Naive thymus-derived CD4-positive, alpha-beta T cell (primary cell): ENCODE results near the gene ZPBP2. TPM values are rescaled to one million over a fixed set of nuclear protein-coding genes. Genes with fewer than 3 reads are reported as not detected.

Experiments used
- ATAC-seq: fragments of 150-1000 bp; cut with Tn5 transposase; 2 replicates; pipeline ENCODE4 v1.10.0; 2021; ENCODE audit warnings: mild to moderate bottlenecking, moderate library complexity
- CTCF ChIA-PET: fragments of 350-600 bp; sonication (Branson Sonifier 250); formaldehyde crosslinking; loops from one replicate; lab custom pipeline; 2021; ENCODE audit warnings: antibody characterized with exemption; lab: Charles Lee
- POLR2A ChIA-PET: fragments of 350-600 bp; sonication (Branson Sonifier 250); formaldehyde crosslinking; loops from one replicate; lab custom pipeline; 2021; ENCODE audit warnings: antibody characterized with exemption, inconsistent platforms; lab: Charles Lee
- DNase-seq, 9 donors: peaks; one replicate each; pipeline versions ENCODE4 v3.0.0 to v3.0.0-alpha.2; 2020 to 2022; ENCODE audit warnings: mixed read lengths in 1 of 9
- H3K27ac ChIP-seq: one replicate; pipeline ENCODE4 v1.7.0; 2013; ENCODE audit warnings: mild to moderate bottlenecking, low read depth, low read length, moderate library complexity
- H3K27me3 ChIP-seq, 2 donors: one replicate each; pipeline ENCODE4 v1.7.0; 2013; ENCODE audit warnings: low read length in 2 of 2, mild to moderate bottlenecking in 2 of 2, moderate library complexity in 2 of 2; ENCODE audit not compliant: control insufficient read depth in 2 of 2, insufficient read depth in 2 of 2
- H3K36me3 ChIP-seq, 3 experiments: 1 replicate in 2 of 3; 2 replicates in 1 of 3; pipeline ENCODE4 v1.7.0; 2013; ENCODE audit warnings: low read length in 3 of 3, mild to moderate bottlenecking in 3 of 3, moderate library complexity in 1 of 3; ENCODE audit not compliant: insufficient read depth in 3 of 3, control insufficient read depth in 2 of 3
- H3K4me1 ChIP-seq, 2 donors: one replicate each; pipeline ENCODE4 v1.7.0; 2013; ENCODE audit warnings: low read length in 2 of 2, mild to moderate bottlenecking in 2 of 2, moderate library complexity in 1 of 2; ENCODE audit not compliant: control insufficient read depth in 2 of 2, insufficient read depth in 2 of 2
- H3K4me3 ChIP-seq: 2 replicates; pipeline ENCODE4 v1.7.0; 2013; ENCODE audit warnings: mild to moderate bottlenecking, low read length
- H3K9me3 ChIP-seq, 3 experiments: 1 replicate in 2 of 3; 2 replicates in 1 of 3; pipeline ENCODE4 v1.7.0; 2013; ENCODE audit warnings: low read length in 3 of 3; ENCODE audit not compliant: control insufficient read depth in 2 of 3
- H3K27ac Mint-ChIP-seq, 9 donors: one replicate each; pipeline ENCODE4 v1.8.0; 2020 to 2022; ENCODE audit warnings: mixed read lengths in 9 of 9, mild to moderate bottlenecking in 8 of 9, moderate library complexity in 5 of 9, inconsistent platforms in 2 of 9
- H3K27me3 Mint-ChIP-seq, 5 donors: one replicate each; pipeline ENCODE4 v1.8.0; 2021 to 2022; ENCODE audit warnings: mixed read lengths in 5 of 5, mild to moderate bottlenecking in 1 of 5
- H3K36me3 Mint-ChIP-seq, 5 donors: one replicate each; pipeline ENCODE4 v1.8.0; 2020 to 2022; ENCODE audit warnings: mixed read lengths in 5 of 5, mild to moderate bottlenecking in 3 of 5, inconsistent platforms in 1 of 5
- H3K4me1 Mint-ChIP-seq, 7 donors: one replicate each; pipeline ENCODE4 v1.8.0; 2020 to 2022; ENCODE audit warnings: mixed read lengths in 7 of 7, mild to moderate bottlenecking in 3 of 7, inconsistent platforms in 1 of 7
- H3K4me3 Mint-ChIP-seq, 10 donors: one replicate each; pipeline ENCODE4 v1.8.0; 2020 to 2022; ENCODE audit warnings: mild to moderate bottlenecking in 10 of 10, mixed read lengths in 10 of 10, moderate library complexity in 6 of 10, inconsistent platforms in 2 of 10
- H3K9me3 Mint-ChIP-seq, 11 donors: one replicate each; pipeline ENCODE4 v1.8.0; 2020 to 2022; ENCODE audit warnings: mixed read lengths in 11 of 11, mild to moderate bottlenecking in 4 of 11, inconsistent platforms in 1 of 11, moderate library complexity in 1 of 11
- intact Hi-C, 2 donors: fragments of 100-400 bp; cut with micrococcal nuclease; formaldehyde crosslinking; loops; one replicate each; pipeline ENCODE4 v1.15.1; 2023
- polyA plus RNA-seq, 2 donors: library from polyadenylated mRNA; unstranded; fragments of 300-500 nt; fragmentation: Illumina TruSeq; gene quantifications; one replicate each; pipeline ENCODE4 v1.2.3, GENCODE V29; 2021
- total RNA-seq, 6 experiments: library from RNA in 5 of 6; stranded (reverse) in 5 of 6; gene quantifications; 1 replicate in 5 of 6; 2 replicates in 1 of 6; pipeline ENCODE4 v1.2.3 and lab custom pipeline; 2021 to 2026

ZPBP2 gene, protein sequence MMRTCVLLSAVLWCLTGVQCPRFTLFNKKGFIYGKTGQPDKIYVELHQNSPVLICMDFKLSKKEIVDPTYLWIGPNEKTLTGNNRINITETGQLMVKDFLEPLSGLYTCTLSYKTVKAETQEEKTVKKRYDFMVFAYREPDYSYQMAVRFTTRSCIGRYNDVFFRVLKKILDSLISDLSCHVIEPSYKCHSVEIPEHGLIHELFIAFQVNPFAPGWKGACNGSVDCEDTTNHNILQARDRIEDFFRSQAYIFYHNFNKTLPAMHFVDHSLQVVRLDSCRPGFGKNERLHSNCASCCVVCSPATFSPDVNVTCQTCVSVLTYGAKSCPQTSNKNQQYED
- total RNA-seq = under 1 TPM in 3 of 5 experiments, not detected in 2; 0.17 to 0.84 (median 0.51) TPM
- under 1 TPM in 1 of 2 donors, not detected in 1; 0.11 TPM for polyA plus RNA-seq
- 0.54 reads per million for total RNA-seq (lab: John Stamatoyannopoulos, UW)

DNA sequence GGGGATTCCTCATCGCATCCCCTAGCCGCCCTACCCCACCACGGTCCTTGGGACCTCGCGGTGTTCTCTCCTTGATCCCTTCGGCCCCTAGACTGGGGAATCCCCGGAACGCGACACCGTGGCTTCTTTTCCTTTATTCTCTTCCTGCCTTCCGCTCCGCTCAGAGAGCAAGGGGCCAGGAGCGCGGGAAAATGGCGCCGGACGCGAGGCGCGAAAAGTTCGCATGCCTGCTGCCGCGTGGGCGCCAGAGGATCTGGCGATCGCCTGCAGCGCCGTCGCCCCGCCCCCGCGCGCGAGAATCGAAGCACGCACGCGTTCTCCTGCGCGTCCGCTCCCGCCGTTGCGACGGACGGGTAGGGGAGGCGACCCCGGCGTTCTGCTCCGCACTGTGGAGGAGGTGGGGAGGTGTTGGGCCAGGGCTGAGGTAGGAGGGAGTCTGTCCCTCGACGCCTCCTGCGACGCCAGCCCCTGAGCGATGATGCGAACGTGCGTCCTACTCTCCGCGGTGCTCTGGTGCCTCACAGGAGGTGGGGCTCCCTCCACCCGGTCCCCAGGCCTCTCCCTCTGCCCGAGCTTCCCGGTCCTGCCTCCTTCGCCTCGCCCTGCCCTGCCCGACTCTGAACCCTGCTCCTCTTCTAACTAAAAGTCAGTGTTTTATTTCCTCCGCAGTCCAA, at the start of gene ZPBP2:
TSS of gene ZPBP2 (plus strand) at position 323 of the 674 bp plus-strand sequence. CDS start at position 476, 153 bp downstream.
- Histone ChIP-seq H3K27me3 (no peaks in the 10 kb centered on the region), H3K36me3 (no peaks in the 10 kb centered on the region), H3K27ac (peak within 1 kb of the TSS; percentile 99), H3K4me1 (peaks cover 24 to 28% of the 10 kb centered on the region in 2 donors), H3K9me3 (no peaks in the 10 kb centered on the region), H3K4me3 (peak within 1 kb of the TSS; percentile 53)
- DNase-seq (peak in 7 of 9 donors; percentile 31 to 44 (median 35)), ATAC-seq (peak; percentile 4)
- H3K27ac Mint-ChIP-seq = peak within 1 kb of the TSS; percentile 86 to 98 (median 92)
- peaks cover 0 to 2% (median 0%) of the 10 kb centered on the region in 11 donors for H3K9me3 Mint-ChIP-seq
- peaks cover 0 to 6% (median 0%) of the 10 kb centered on the region in 5 donors for H3K27me3 Mint-ChIP-seq
- peaks cover 0 to 7% (median 0%) of the 10 kb centered on the region in 5 donors for H3K36me3 Mint-ChIP-seq
- H3K4me1 Mint-ChIP-seq = peaks cover 18 to 57% (median 46%) of the 10 kb centered on the region in 7 donors
- ChIA-PET POLR2A (interaction anchor here (0.6 to 1.2 kb wide), 5 partner anchors 49 to 390 kb away, joined by 3 to 4 read pairs (median 3); partner anchors contain the start of genes LRRC3C and ORMDL3), CTCF (interaction anchor here (1.0 to 1.3 kb wide), 2 partner anchors 20 to 113 kb away, joined by 3 read pairs; partner anchors contain the start of gene PSMD3)
- intact Hi-C loops = loop anchor here in 1 of 2 donors (2.0 kb wide), 1 partner anchor 85 kb away; no protein-coding TSS in a partner anchor
- peak within 1 kb of the TSS; percentile 39 to 96 (median 81) for H3K4me3 Mint-ChIP-seq

DNA sequence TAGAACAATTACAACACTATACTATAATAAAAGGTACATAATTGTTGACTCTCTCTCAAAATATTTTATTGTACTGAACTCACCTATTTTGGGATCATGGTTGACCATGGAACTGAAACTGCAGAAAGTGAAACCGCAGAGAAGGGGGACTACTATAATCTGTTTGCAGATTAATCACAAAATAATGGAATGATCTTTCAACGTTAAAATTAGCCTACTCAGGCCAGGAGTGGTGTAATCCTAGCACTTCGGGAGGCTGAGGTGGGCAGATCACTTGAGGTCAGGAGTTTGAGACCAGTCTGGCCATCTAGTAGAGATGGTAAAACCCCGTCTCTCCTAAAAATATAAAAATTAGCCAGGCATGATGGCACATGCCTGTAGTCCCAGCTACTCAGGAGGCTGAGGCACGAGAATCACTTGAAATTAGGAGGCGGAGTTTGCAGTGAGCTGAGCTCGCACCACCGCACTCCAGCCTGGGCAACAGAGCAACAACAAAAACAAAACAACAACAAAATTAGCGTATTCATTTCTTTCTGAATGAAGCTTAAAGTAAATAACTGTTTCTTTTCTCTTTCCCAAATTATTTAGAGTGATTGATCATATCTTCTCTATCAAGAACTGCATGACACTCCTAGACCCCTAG, 49.5 kb upstream of the ZPBP2 start:
- POLR2A ChIA-PET = interaction anchor here (0.8 to 3.8 kb wide), 18 partner anchors 10 to 68 kb away, joined by 3 to 36 read pairs (median 6); partner anchors contain the start of gene IKZF3
- Histone ChIP-seq H3K27me3 (no peaks in the 10 kb centered on the region), H3K27ac (peak overlapping the region; percentile 61), H3K4me1 (peaks cover 65% of the 10 kb centered on the region in 2 donors), H3K9me3 (peaks cover 0 to 4% (median 3%) of the 10 kb centered on the region in 3 experiments), H3K36me3 (peaks cover 0 to 18% (median 2%) of the 10 kb centered on the region in 3 experiments), H3K4me3 (no peak overlapping the region)
- peaks cover 6 to 21% (median 9%) of the 10 kb centered on the region in 11 donors for H3K9me3 Mint-ChIP-seq
- H3K27me3 Mint-ChIP-seq = no peaks in the 10 kb centered on the region
- intact Hi-C loops = loop anchor here (2.0 kb wide), 3 partner anchors 18 to 64 kb away; no protein-coding TSS in a partner anchor
- DNase-seq (no peak), ATAC-seq (no peak)
- peaks cover 7 to 44% (median 40%) of the 10 kb centered on the region in 5 donors for H3K36me3 Mint-ChIP-seq
- H3K4me1 Mint-ChIP-seq = peaks cover 34 to 86% (median 77%) of the 10 kb centered on the region in 7 donors
- peak overlapping the region; percentile 72 to 97 (median 94) for H3K27ac Mint-ChIP-seq
- H3K4me3 Mint-ChIP-seq = peak overlapping the region in 9 of 10 donors; percentile 30 to 78 (median 55)
- CTCF ChIA-PET = interaction anchor here (1.1 to 1.7 kb wide), 5 partner anchors 26 to 46 kb away, joined by 3 to 5 read pairs (median 4); no protein-coding TSS in a partner anchor

DNA sequence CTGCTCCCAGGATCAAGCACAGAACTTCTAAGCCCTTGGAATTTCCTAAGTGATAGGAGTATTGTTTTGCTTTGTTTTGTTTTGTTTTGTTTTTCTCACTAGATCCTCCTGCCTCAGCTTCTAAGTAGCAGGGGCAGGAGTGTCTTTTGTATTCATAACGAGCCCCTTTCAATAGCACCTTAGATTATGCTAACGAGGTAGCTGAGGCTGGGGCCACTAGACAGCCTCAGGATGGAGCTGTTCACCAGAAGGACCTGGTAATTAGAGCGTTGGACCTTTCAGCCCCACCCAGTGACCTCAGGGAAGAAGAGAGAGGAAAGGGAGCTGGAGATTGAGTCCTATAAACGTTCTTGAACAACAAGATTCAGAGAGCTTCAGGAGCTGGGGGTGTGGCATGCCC, 47.5 kb upstream of the ZPBP2 start:
- CTCF ChIA-PET = interaction anchor here (0.6 to 2.3 kb wide), 6 partner anchors 9 to 65 kb away, joined by 3 to 10 read pairs (median 4); partner anchors contain the start of gene IKZF3
- intact Hi-C loops = loop anchor here in 1 of 2 donors (2.0 kb wide), 1 partner anchor 22 kb away; no protein-coding TSS in a partner anchor
- H3K36me3 ChIP-seq = peaks cover 8 to 38% (median 14%) of the 10 kb centered on the region in 3 experiments
- H3K27me3 Mint-ChIP-seq = no peaks in the 10 kb centered on the region
- H3K9me3 ChIP-seq = peaks cover 5 to 21% (median 14%) of the 10 kb centered on the region in 3 experiments
- H3K4me1 Mint-ChIP-seq = peaks cover 26 to 66% (median 57%) of the 10 kb centered on the region in 7 donors
- POLR2A ChIA-PET = interaction anchor here (0.6 to 3.8 kb wide), 14 partner anchors 8 to 717 kb away, joined by 3 to 36 read pairs (median 5); partner anchors contain the start of gene IKZF3
- H3K27ac ChIP-seq = peak overlapping the region; percentile 61
- H3K4me1 ChIP-seq = peaks cover 47 to 55% of the 10 kb centered on the region in 2 donors
- H3K27me3 ChIP-seq = no peaks in the 10 kb centered on the region
- peak overlapping the region in 9 of 10 donors; percentile 24 to 78 (median 62) for H3K4me3 Mint-ChIP-seq
- ATAC-seq = no peak
- no peak for DNase-seq
- H3K36me3 Mint-ChIP-seq = peaks cover 21 to 56% (median 48%) of the 10 kb centered on the region in 5 donors
- H3K4me3 ChIP-seq = peak overlapping the region; percentile 10
- peaks cover 7 to 41% (median 23%) of the 10 kb centered on the region in 11 donors for H3K9me3 Mint-ChIP-seq
- peak overlapping the region; percentile 15 to 97 (median 93) for H3K27ac Mint-ChIP-seq

DNA sequence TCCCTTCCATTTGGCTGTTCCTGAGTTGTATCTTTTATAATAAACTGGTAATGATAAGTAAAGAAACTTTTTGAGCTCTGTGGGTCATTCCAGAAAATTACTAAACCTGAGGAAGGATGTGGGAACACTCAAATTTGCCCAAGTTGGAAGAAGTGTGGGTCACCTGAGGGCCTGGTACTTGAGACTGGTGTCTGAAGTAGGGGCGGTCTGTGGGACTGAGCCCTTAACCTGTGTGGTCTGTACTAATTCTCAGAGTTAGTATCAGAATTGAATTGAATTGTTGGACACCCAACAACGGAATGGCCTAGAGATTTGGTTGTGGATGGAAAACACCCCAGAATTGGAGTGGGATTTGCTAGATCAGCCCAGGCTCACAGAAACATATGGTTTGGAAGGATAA, 47.0 kb upstream of the ZPBP2 start:
- no peak overlapping the region for H3K4me3 ChIP-seq
- no peak for DNase-seq
- ATAC-seq = no peak
- no peaks in the 10 kb centered on the region for H3K27me3 ChIP-seq
- Mint-ChIP-seq H3K4me3 (peak overlapping the region in 5 of 10 donors; percentile 2 to 73 (median 37)), H3K27ac (peak overlapping the region in 8 of 9 donors; percentile 79 to 97 (median 93)), H3K9me3 (peaks cover 7 to 43% (median 25%) of the 10 kb centered on the region in 11 donors), H3K4me1 (peaks cover 26 to 61% (median 52%) of the 10 kb centered on the region in 7 donors), H3K27me3 (no peaks in the 10 kb centered on the region), H3K36me3 (peaks cover 22 to 59% (median 50%) of the 10 kb centered on the region in 5 donors)
- CTCF ChIA-PET = interaction anchor here (1.1 to 2.3 kb wide), 6 partner anchors 9 to 66 kb away, joined by 3 to 10 read pairs (median 4); partner anchors contain the start of gene IKZF3
- intact Hi-C loops = loop anchor here in 1 of 2 donors (2.0 kb wide), 1 partner anchor 22 kb away; no protein-coding TSS in a partner anchor
- POLR2A ChIA-PET = interaction anchor here (0.6 to 3.8 kb wide), 13 partner anchors 8 to 65 kb away, joined by 3 to 36 read pairs (median 5); partner anchors contain the start of gene IKZF3
- peaks cover 9 to 43% (median 18%) of the 10 kb centered on the region in 3 experiments for H3K36me3 ChIP-seq
- H3K27ac ChIP-seq = peak overlapping the region; percentile 61
- H3K9me3 ChIP-seq = peaks cover 5 to 21% (median 14%) of the 10 kb centered on the region in 3 experiments
- H3K4me1 ChIP-seq = peaks cover 44 to 54% of the 10 kb centered on the region in 2 donors

DNA sequence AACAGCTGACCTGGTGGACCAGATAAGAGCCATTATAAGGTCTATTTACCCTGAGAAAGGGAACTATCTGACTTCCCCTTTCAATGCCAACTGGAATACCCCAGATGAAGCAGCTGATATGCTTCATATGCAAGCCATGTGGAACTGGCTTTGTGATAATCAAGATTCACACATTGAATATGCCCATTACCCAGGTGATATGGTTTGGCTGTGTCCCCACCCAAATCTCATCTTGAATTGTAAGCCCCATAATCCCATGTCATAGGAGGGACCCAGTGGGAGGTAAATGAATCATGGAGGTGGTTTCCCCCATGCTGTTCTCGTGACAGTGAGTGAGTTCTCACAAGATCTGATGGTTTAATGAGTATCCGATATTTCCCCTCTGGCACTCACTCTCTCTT, 46.0 kb upstream of the ZPBP2 start:
- ChIA-PET POLR2A (interaction anchor here (1.0 to 3.8 kb wide), 9 partner anchors 9 to 67 kb away, joined by 3 to 36 read pairs (median 6); partner anchors contain the start of gene IKZF3), CTCF (interaction anchor here (1.2 to 1.8 kb wide), 3 partner anchors 21 to 43 kb away, joined by 4 to 5 read pairs (median 4); no protein-coding TSS in a partner anchor)
- peaks cover 17 to 54% (median 23%) of the 10 kb centered on the region in 3 experiments for H3K36me3 ChIP-seq
- Mint-ChIP-seq H3K36me3 (peaks cover 26 to 70% (median 58%) of the 10 kb centered on the region in 5 donors), H3K4me1 (peaks cover 26 to 66% (median 48%) of the 10 kb centered on the region in 7 donors), H3K27ac (peak overlapping the region in 8 of 9 donors; percentile 79 to 97 (median 93)), H3K9me3 (peaks cover 7 to 43% (median 28%) of the 10 kb centered on the region in 11 donors), H3K27me3 (no peaks in the 10 kb centered on the region), H3K4me3 (peak overlapping the region in 3 of 10 donors; percentile 55 to 73 (median 67))
- DNase-seq = no peak
- peaks cover 5 to 21% (median 14%) of the 10 kb centered on the region in 3 experiments for H3K9me3 ChIP-seq
- ATAC-seq = no peak
- peak overlapping the region; percentile 61 for H3K27ac ChIP-seq
- no peaks in the 10 kb centered on the region for H3K27me3 ChIP-seq
- intact Hi-C loops = no loop called here
- peaks cover 44 to 50% of the 10 kb centered on the region in 2 donors for H3K4me1 ChIP-seq
- H3K4me3 ChIP-seq = no peak overlapping the region
